K562 (cell line): Measurements from ENCODE around the gene TGFBR1. TPM values are rescaled to one million over a fixed set of nuclear protein-coding genes. Genes with fewer than 3 reads are reported as not detected.

Experiments used
- ATAC-seq: fragments of 200-7000 bp; cut with Tn5 transposase; 3 replicates; pipeline ENCODE4 v1.9.1; 2020; ENCODE audit warnings: moderate library complexity
- BruUV-seq: library from RNA; stranded (reverse); fragments of 400-500 nt; replicated peaks from 2 replicates; lab custom pipeline; 2021; lab: Mats Ljungman, UMichigan
- CTCF ChIA-PET: fragments of 300-600 bp; formaldehyde crosslinking; extraction: SDS; loops from one replicate; lab custom pipeline; 2021; ENCODE audit warnings: low intra/inter-chr PET ratio; lab: Yijun Ruan, JAX
- POLR2A ChIA-PET: fragments of 300-600, 350-650 bp; sonication (Branson Sonifier 250); formaldehyde crosslinking; extraction: SDS; loops from one replicate; lab custom pipeline; 2021; ENCODE audit warnings: antibody characterized with exemption, inconsistent platforms; lab: Yijun Ruan, JAX
- DNase-seq, 4 experiments: peaks; one replicate each; pipeline versions ENCODE4 v3.0.0 to v3.0.0-alpha.2; 2011 to 2018; ENCODE audit warnings: low spot score in 3 of 4, mixed read lengths in 3 of 4; ENCODE audit errors: extremely low read depth in 1 of 4
- FAIRE-seq: peaks from 2 replicates; lab custom pipeline; 2011; peaks lifted over from hg19 to GRCh38; lab: Jason Lieb, UNC
- H2AFZ ChIP-seq: 2 replicates; pipeline ENCODE4 v1.6.0; 2011; ENCODE audit warnings: low read depth, low read length, control low read depth, inconsistent platforms
- H3K27ac ChIP-seq: fragments of 200-600 bp; 3 replicates; pipeline ENCODE4 v1.8.0; 2011; ENCODE audit warnings: low read depth, mild to moderate bottlenecking, control low read depth, inconsistent platforms, low read length, moderate library complexity, mixed read lengths; ENCODE audit errors: extremely low read depth
- H3K27me3 ChIP-seq, 2 experiments: fragments of 300-600 bp in 1 of 2; 2 replicates in 1 of 2; 3 replicates in 1 of 2; pipeline versions ENCODE4 v1.6.0 to v1.8.0; 2011; ENCODE audit warnings: inconsistent platforms in 2 of 2, low read length in 2 of 2, mild to moderate bottlenecking in 1 of 2, mixed read lengths in 1 of 2, moderate library complexity in 1 of 2; ENCODE audit not compliant: control insufficient read depth in 2 of 2, insufficient read depth in 2 of 2
- H3K36me3 ChIP-seq: fragments of 300-600 bp; 3 replicates; pipeline ENCODE4 v1.8.0; 2011; ENCODE audit warnings: mild to moderate bottlenecking, low read length, inconsistent platforms; ENCODE audit not compliant: control insufficient read depth, insufficient read depth
- H3K4me1 ChIP-seq, 2 experiments: fragments of 200-600 bp in 1 of 2; replicated peaks in 1 of 2; 2 replicates in 1 of 2; 3 replicates in 1 of 2; pipeline versions ENCODE4 v1.5.1 to v1.8.0; 2011; ENCODE audit warnings: inconsistent platforms in 2 of 2, low read length in 2 of 2, mild to moderate bottlenecking in 1 of 2, mixed read lengths in 1 of 2, moderate library complexity in 1 of 2; ENCODE audit not compliant: control insufficient read depth in 2 of 2, insufficient read depth in 2 of 2
- H3K4me2 ChIP-seq: 2 replicates; pipeline ENCODE4 v1.6.1; 2011; ENCODE audit warnings: low read length, control low read depth, inconsistent platforms, mixed read lengths; ENCODE audit not compliant: insufficient read depth
- H3K4me3 ChIP-seq: fragments of 200-600 bp; sonication (generic), shearing (Covaris generic); 2 replicates; pipeline ENCODE4 v1.5.1; 2016; ENCODE audit warnings: control low read depth, inconsistent platforms
- H3K79me2 ChIP-seq: fragments of 200-600 bp; 3 replicates; pipeline ENCODE4 v1.8.0; 2011; ENCODE audit warnings: low read length, inconsistent platforms; ENCODE audit not compliant: control insufficient read depth, insufficient read depth
- H3K9ac ChIP-seq, 2 experiments: 2 replicates each; pipeline versions ENCODE4 v1.6.0 to v1.6.1; 2011; ENCODE audit warnings: low read depth in 2 of 2, low read length in 2 of 2, control low read depth in 1 of 2, inconsistent platforms in 1 of 2, mild to moderate bottlenecking in 1 of 2, mixed read lengths in 1 of 2; ENCODE audit not compliant: insufficient read depth in 1 of 2
- H3K9me1 ChIP-seq: one replicate; pipeline ENCODE4 v1.6.0; 2011; ENCODE audit warnings: inconsistent platforms, mild to moderate bottlenecking, low read length, moderate library complexity; ENCODE audit not compliant: control insufficient read depth, insufficient read depth
- H3K9me3 ChIP-seq: replicated peaks from 2 replicates; pipeline ENCODE4 v1.5.1; 2011; ENCODE audit warnings: low read depth, low read length, inconsistent platforms; ENCODE audit not compliant: control insufficient read depth, insufficient read depth
- H4K20me1 ChIP-seq: replicated peaks from 2 replicates; pipeline ENCODE4 v1.6.1; 2011; ENCODE audit warnings: low read length, inconsistent platforms, mixed read lengths; ENCODE audit not compliant: control insufficient read depth, insufficient read depth
- ATF3 ChIP-seq, 2 experiments: fragments of 450-650 bp in 1 of 2; sonication (generic) in 1 of 2; formaldehyde crosslinking in 1 of 2; IDR thresholded peaks in 1 of 2; conservative IDR thresholded peaks in 1 of 2; 2 replicates each; pipeline versions ENCODE4 v1.6.1 to v1.8.1; 2016 to 2023; ENCODE audit warnings: mild to moderate bottlenecking in 2 of 2, moderate library complexity in 2 of 2, inconsistent platforms in 1 of 2, missing genetic modification reagents in 1 of 2
- BHLHE40 ChIP-seq: IDR thresholded peaks from 2 replicates; pipeline ENCODE4 v1.6.1; 2011; ENCODE audit warnings: low read length, improper control_type of control experiment
- FOS ChIP-seq: IDR thresholded peaks from 3 replicates; pipeline ENCODE4 v1.6.1; 2011; ENCODE audit not compliant: insufficient read length; ENCODE audit errors: extremely low read depth
- IFI16 ChIP-seq: fragments of 250-450 bp; sonication (Bioruptor Pico); IDR thresholded peaks from 2 replicates; pipeline ENCODE4 v2.1.2; 2022; ENCODE audit warnings: mild to moderate bottlenecking, inconsistent platforms
- JUND ChIP-seq, 2 experiments: IDR thresholded peaks; 2 replicates in 1 of 2; 3 replicates in 1 of 2; pipeline ENCODE4 v1.6.1; 2011; ENCODE audit warnings: borderline replicate concordance in 2 of 2, low read depth in 2 of 2, low read length in 2 of 2, improper control_type of control experiment in 1 of 2, missing biosample characterization in 1 of 2, missing genetic modification characterization in 1 of 2, missing genetic modification reagents in 1 of 2
- KDM2B ChIP-seq: fragments of 250-450 bp; sonication (Bioruptor Pico); IDR thresholded peaks from 2 replicates; pipeline ENCODE4 v1.8.0; 2021; ENCODE audit warnings: mild to moderate bottlenecking, moderate library complexity
- NFATC3 ChIP-seq: fragments of 450-650 bp; IDR thresholded peaks from 2 replicates; pipeline ENCODE4 v1.6.1; 2017; ENCODE audit warnings: mild to moderate bottlenecking
- PBX2 ChIP-seq, 2 experiments: IDR thresholded peaks in 1 of 2; conservative IDR thresholded peaks in 1 of 2; 2 replicates each; pipeline ENCODE4 v1.6.1; 2016; ENCODE audit warnings: low read depth in 2 of 2, mild to moderate bottlenecking in 1 of 2, missing compliant biosample characterization in 1 of 2, missing genetic modification characterization in 1 of 2, moderate library complexity in 1 of 2
- PKNOX1 ChIP-seq: fragments of 450-650 bp; IDR thresholded peaks from 2 replicates; pipeline ENCODE4 v1.6.1; 2016
- RB1 ChIP-seq: fragments of 450-650 bp; IDR thresholded peaks from 2 replicates; pipeline ENCODE4 v1.6.1; 2017; ENCODE audit warnings: low read depth, mild to moderate bottlenecking
- TBL1XR1 ChIP-seq, 2 experiments: IDR thresholded peaks; 2 replicates each; pipeline ENCODE4 v1.6.1; 2012; ENCODE audit warnings: improper control_type of control experiment in 2 of 2, low read length in 2 of 2, mild to moderate bottlenecking in 1 of 2
- TBP ChIP-seq: optimal IDR thresholded peaks from 2 replicates; pipeline ENCODE3; 2011; ENCODE audit warnings: low read depth, low read length, improper control_type of control experiment
- ZBTB1 ChIP-seq: sonication (generic); formaldehyde crosslinking; IDR thresholded peaks from 2 replicates; pipeline ENCODE4 v1.8.1; 2023; ENCODE audit warnings: missing genetic modification reagents, low read depth, mild to moderate bottlenecking, borderline replicate concordance
- ZNF124 ChIP-seq: sonication (generic); formaldehyde crosslinking; IDR thresholded peaks from 2 replicates; pipeline ENCODE4 v1.8.1; 2022; ENCODE audit warnings: missing genetic modification reagents
- WGBS: fragments of 100-300 bp; shearing (Covaris generic); methylation state at CpG from one replicate; pipeline ENCODE4 v1.1.6; 2016; ENCODE audit warnings: low coverage, mixed read lengths; ENCODE audit not compliant: insufficient coverage; ENCODE audit errors: missing lambda C conversion rate; 5-methylcytosine and 5-hydroxymethylcytosine counted together
- in situ Hi-C: fragments of 300-500 bp; cut with MboI; formaldehyde crosslinking; loops from 4 replicates; pipeline ENCODE4 v1.15.0; 2018; ENCODE audit warnings: inconsistent platforms, mixed read lengths
- intact Hi-C: fragments of 100-400 bp; cut with micrococcal nuclease; formaldehyde crosslinking; loops from 2 replicates; pipeline ENCODE4 v1.14.2; 2022
- polyA plus RNA-seq, 8 experiments: library from polyadenylated mRNA; depleted of rRNA in 4 of 8; stranded (reverse) in 5 of 8; unstranded in 3 of 8; fragments of >200 nt; fragmentation: Nextera tagmentation in 2 of 8; fragmentation: Illumina TruSeq in 1 of 8; extraction: Ambion mirVana in 2 of 8; extraction: Trizol in 1 of 8; gene quantifications; 2 replicates each; pipeline versions ENCODE4 v1.2.1 to v1.2.3, GENCODE V29; 2011 to 2014; ENCODE audit warnings: inconsistent platforms in 1 of 8, missing spikeins in 1 of 8
- total RNA-seq, 7 experiments: library from RNA; depleted of rRNA in 6 of 7; stranded (reverse); fragments of >200 nt in 6 of 7; fragmentation: Illumina TruSeq in 2 of 7; extraction: Trizol in 2 of 7; gene quantifications; 2 replicates each; pipeline versions ENCODE4 v1.2.1 to v1.2.3, GENCODE V29; 2011 to 2021; ENCODE audit warnings: low replicate concordance in 1 of 7

The TGFBR1 gene
- total and polyA plus RNA-seq, 9 of the 15 experiments (the other 6 are each of a cell fraction or from before 2014, with no cell fraction given), result 15.5 to 62.4 (median 42.7) TPM

- 7% methylated on average over 27 of the region's 29 CpGs for WGBS
- H3K4me2 ChIP-seq, result peak overlapping the region; percentile 71
- TF ChIP-seq JUND (IDR thresholded peaks at IDR 0.05; ENCODE audit: borderline replicate concordance, low read depth, low read length), result 0 out of 2 replicates have a peak, but pooled peaks have one; percentile 9
- TF ChIP-seq JUND (tag; IDR thresholded peaks at IDR 0.05; ENCODE audit: borderline replicate concordance, low read depth, low read length), result no peak
- TF ChIP-seq ZBTB1 (CRISPR knock-in tag), result no peak
- TF ChIP-seq BHLHE40, result no peak
- TF ChIP-seq TBL1XR1 (IDR thresholded peaks at IDR 0.05; ENCODE audit: low read length in 2 of 2), result no peak
- TF ChIP-seq ATF3 (IDR thresholded peaks at IDR 0.05), result no peak
- TF ChIP-seq ATF3 (CRISPR knock-in tag; conservative IDR thresholded peaks at IDR 0.05), result no peak
- no peak for TF ChIP-seq PBX2 (CRISPR knock-in tag; IDR thresholded peaks at IDR 0.05; ENCODE audit: low read depth)
- no peak for TF ChIP-seq PBX2 (tag; conservative IDR thresholded peaks at IDR 0.05; ENCODE audit: low read depth)
- 0 out of 2 replicates have a peak, but pooled peaks have one; percentile 39 for TF ChIP-seq RB1
- TF ChIP-seq PKNOX1, result peak; percentile 60
- no peak for TF ChIP-seq NFATC3
- TF ChIP-seq TBP, result peak; percentile 17
- no peak for TF ChIP-seq FOS
- no peak for TF ChIP-seq ZNF124
- TF ChIP-seq IFI16 (CRISPR knock-in tag), result no peak
- no peak for TF ChIP-seq KDM2B (CRISPR knock-in tag)
Measured at GRCh38 chr9:99184475-99185347, 79.8 kb downstream of the TGFBR1 start.

More at GRCh38 chr9:99184475-99185347, 79.8 kb downstream of the TGFBR1 start:
- CTCF ChIA-PET, result interaction anchor here (0.6 to 1.4 kb wide), 3 partner anchors 618 to 1140 kb away, joined by 3 to 7 read pairs (median 3); no protein-coding TSS in a partner anchor
- FAIRE-seq, result peak; percentile 98
- BruUV-seq, result no TSS peak
- Histone ChIP-seq H3K4me1 (peaks cover 2 to 5% of the 10 kb centered on the region in 2 experiments; a peak in 3 of 5 replicates), H3K36me3 (no peaks in the 10 kb centered on the region), H3K27ac (no peak overlapping the region), H3K27me3 (peaks cover 18 to 37% of the 10 kb centered on the region in 2 experiments), H4K20me1 (no peaks in the 10 kb centered on the region), H3K9me3 (no peaks in the 10 kb centered on the region), H3K9ac (peak overlapping the region in 1 of 2 experiments; percentile 32; a peak in 2 of 4 replicates), H3K4me3 (no peak overlapping the region), H2AFZ (peak overlapping the region; percentile 79), H3K79me2 (no peaks in the 10 kb centered on the region), H3K9me1 (no peaks in the 10 kb centered on the region)
- POLR2A ChIA-PET, result interaction anchor here (0.6 to 1.5 kb wide), 4 partner anchors 12 to 399 kb away, joined by 3 to 7 read pairs (median 4); partner anchors contain the start of genes ALG2 and SEC61B
- intact Hi-C loops (loop anchor here (2.0 to 10.0 kb wide), 10 partner anchors 80 to 1413 kb away; no protein-coding TSS in a partner anchor), in situ Hi-C loops (loop anchor here (5.0 to 10.0 kb wide), 3 partner anchors 78 to 1030 kb away; no protein-coding TSS in a partner anchor)
- peak; percentile 75 to 89 (median 78) for DNase-seq
- peak; percentile 96 for ATAC-seq
